ENCODE measurements around the gene ASF1A. TPM values are rescaled to one million over a fixed set of nuclear protein-coding genes. Genes with fewer than 3 reads are reported as not detected.
A peak's percentile ranks its signal among the peaks of the same experiment; 100 is the strongest.

Gene ASF1A
- total and polyA plus RNA-seq, 7 experiments from 2014 or later = 16.5 to 63.9 (median 48.5) TPM

DNA sequence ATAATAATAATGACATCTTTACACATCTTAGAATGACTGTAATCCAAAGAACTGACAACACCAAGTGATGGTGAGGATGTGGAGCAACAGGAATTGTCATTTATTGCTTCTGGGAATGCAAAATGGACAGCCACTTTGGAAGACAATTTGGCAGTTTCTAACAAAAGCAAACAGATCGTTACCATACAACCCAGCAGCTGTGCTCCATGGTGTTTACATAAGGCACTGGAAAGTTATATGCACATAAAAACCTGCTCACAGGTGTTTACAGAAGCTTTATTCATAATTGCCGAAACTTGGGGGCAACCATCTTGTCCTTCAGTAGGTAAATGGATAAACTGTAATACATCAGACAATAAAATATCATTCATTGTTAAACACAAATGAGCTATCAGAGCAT is 18.3 kb upstream of the ASF1A start:
- no peak for DNase-seq
- Histone ChIP-seq H3K27me3 (ENCODE audit: control insufficient read depth in 2 of 2, insufficient read depth in 2 of 2, low read length in 2 of 2) (no peaks in the 10 kb centered on the region), H3K4me1 (ENCODE audit: control insufficient read depth in 2 of 2, insufficient read depth in 2 of 2, low read length in 2 of 2) (peaks cover 2% of the 10 kb centered on the region in 2 donors), H3K9me3 (ENCODE audit: control insufficient read depth in 2 of 3, low read length in 3 of 3) (no peaks in the 10 kb centered on the region), H3K4me3 (ENCODE audit: low read length) (no peak overlapping the region), H3K27ac (ENCODE audit: low read depth, low read length) (no peak overlapping the region), H3K36me3 (ENCODE audit: control insufficient read depth in 2 of 3, insufficient read depth in 3 of 3, low read length in 3 of 3) (peaks cover 0 to 4% (median 0%) of the 10 kb centered on the region in 3 experiments)
- Mint-ChIP-seq H3K4me1 (peaks cover 11 to 71% (median 63%) of the 10 kb centered on the region in 7 donors), H3K4me3 (no peak overlapping the region), H3K9me3 (peaks cover 0 to 3% (median 0%) of the 10 kb centered on the region in 11 donors), H3K27me3 (no peaks in the 10 kb centered on the region), H3K36me3 (peaks cover 0 to 30% (median 22%) of the 10 kb centered on the region in 5 donors), H3K27ac (peak overlapping the region in 1 of 9 donors; percentile 13)
- no peak for ATAC-seq
- POLR2A ChIA-PET = no interaction called here
- intact Hi-C loops (cut with micrococcal nuclease) = no loop called here
- CTCF ChIA-PET = no interaction called here

DNA sequence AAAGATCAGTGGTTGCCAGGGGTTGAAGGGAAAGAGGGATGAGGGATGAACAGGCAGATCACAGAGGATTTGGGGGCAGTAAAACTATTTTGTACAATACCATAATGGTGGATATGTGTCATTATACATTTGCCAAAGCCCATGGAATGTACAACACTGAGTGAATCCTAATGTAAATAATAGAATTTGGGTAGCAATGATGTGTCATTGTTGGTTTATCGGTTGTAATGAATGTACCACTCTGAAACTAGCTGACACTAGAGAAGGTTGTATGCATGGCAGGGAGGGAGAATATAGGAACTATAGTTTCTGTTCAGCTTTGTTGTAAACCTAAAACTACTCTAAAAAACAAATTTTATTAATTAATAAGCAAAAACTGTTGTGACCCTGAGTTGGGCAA is 17.8 kb upstream of the ASF1A start:
- Histone ChIP-seq H3K36me3 (ENCODE audit: control insufficient read depth in 2 of 3, insufficient read depth in 3 of 3, low read length in 3 of 3) (peaks cover 0 to 4% (median 0%) of the 10 kb centered on the region in 3 experiments), H3K27ac (ENCODE audit: low read depth, low read length) (no peak overlapping the region), H3K9me3 (ENCODE audit: control insufficient read depth in 2 of 3, low read length in 3 of 3) (no peaks in the 10 kb centered on the region), H3K4me3 (ENCODE audit: low read length) (no peak overlapping the region), H3K4me1 (ENCODE audit: control insufficient read depth in 2 of 2, insufficient read depth in 2 of 2, low read length in 2 of 2) (peaks cover 4 to 8% of the 10 kb centered on the region in 2 donors), H3K27me3 (ENCODE audit: control insufficient read depth in 2 of 2, insufficient read depth in 2 of 2, low read length in 2 of 2) (no peaks in the 10 kb centered on the region)
- H3K4me3 Mint-ChIP-seq = no peak overlapping the region
- ATAC-seq = no peak
- H3K27ac Mint-ChIP-seq = peak overlapping the region in 1 of 9 donors; percentile 13
- intact Hi-C loops (cut with micrococcal nuclease) = no loop called here
- ChIA-PET CTCF (no interaction called here), POLR2A (interaction anchor here (1.5 kb wide), 1 partner anchor 15 kb away, joined by 4 read pairs; no protein-coding TSS in a partner anchor)
- H3K36me3 Mint-ChIP-seq = peaks cover 0 to 24% (median 18%) of the 10 kb centered on the region in 5 donors
- H3K27me3 Mint-ChIP-seq = no peaks in the 10 kb centered on the region
- H3K9me3 Mint-ChIP-seq = no peaks in the 10 kb centered on the region
- DNase-seq = no peak
- H3K4me1 Mint-ChIP-seq = peaks cover 14 to 71% (median 63%) of the 10 kb centered on the region in 7 donors

DNA sequence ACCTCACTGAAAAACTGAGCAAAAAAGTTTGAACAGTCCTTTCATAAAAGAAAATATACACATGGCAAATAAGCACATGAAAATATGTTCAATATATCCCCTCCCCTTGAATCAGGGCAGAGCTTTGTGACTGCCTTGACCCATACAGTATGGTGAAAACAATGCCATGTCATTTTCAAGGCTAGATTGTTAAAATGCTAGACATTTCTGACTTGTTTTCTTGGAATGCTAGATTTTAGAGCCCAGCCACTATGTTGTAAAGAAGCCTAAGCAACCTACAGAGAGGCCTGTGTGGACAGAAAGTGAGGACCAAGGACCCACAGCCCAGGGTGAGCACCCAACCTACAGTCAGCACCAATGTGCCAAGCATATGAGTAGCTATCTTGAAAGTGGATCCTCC is 17.1 kb upstream of the ASF1A start:
- H3K9me3 ChIP-seq (ENCODE audit: control insufficient read depth in 2 of 3, low read length in 3 of 3) = no peaks in the 10 kb centered on the region
- intact Hi-C loops (cut with micrococcal nuclease) = loop anchor here in 1 of 2 donors (1.0 kb wide), 1 partner anchor 8 kb away; no protein-coding TSS in a partner anchor
- H3K36me3 ChIP-seq (ENCODE audit: control insufficient read depth in 2 of 3, insufficient read depth in 3 of 3, low read length in 3 of 3) = peaks cover 0 to 4% (median 0%) of the 10 kb centered on the region in 3 experiments
- H3K4me1 ChIP-seq (ENCODE audit: control insufficient read depth in 2 of 2, insufficient read depth in 2 of 2, low read length in 2 of 2) = peaks cover 10 to 12% of the 10 kb centered on the region in 2 donors
- H3K27me3 Mint-ChIP-seq = no peaks in the 10 kb centered on the region
- no peak overlapping the region for H3K27ac ChIP-seq (ENCODE audit: low read depth, low read length)
- ChIA-PET CTCF (no interaction called here), POLR2A (interaction anchor here (1.5 kb wide), 1 partner anchor 14 kb away, joined by 4 read pairs; no protein-coding TSS in a partner anchor)
- no peak overlapping the region for H3K4me3 Mint-ChIP-seq
- H3K27me3 ChIP-seq (ENCODE audit: control insufficient read depth in 2 of 2, insufficient read depth in 2 of 2, low read length in 2 of 2) = no peaks in the 10 kb centered on the region
- no peak overlapping the region for H3K4me3 ChIP-seq (ENCODE audit: low read length)
- ATAC-seq (no peak), DNase-seq (no peak)
- peaks cover 0 to 22% (median 14%) of the 10 kb centered on the region in 5 donors for H3K36me3 Mint-ChIP-seq
- H3K9me3 Mint-ChIP-seq = no peaks in the 10 kb centered on the region
- H3K4me1 Mint-ChIP-seq = peaks cover 20 to 72% (median 63%) of the 10 kb centered on the region in 7 donors
- H3K27ac Mint-ChIP-seq = no peak overlapping the region

DNA sequence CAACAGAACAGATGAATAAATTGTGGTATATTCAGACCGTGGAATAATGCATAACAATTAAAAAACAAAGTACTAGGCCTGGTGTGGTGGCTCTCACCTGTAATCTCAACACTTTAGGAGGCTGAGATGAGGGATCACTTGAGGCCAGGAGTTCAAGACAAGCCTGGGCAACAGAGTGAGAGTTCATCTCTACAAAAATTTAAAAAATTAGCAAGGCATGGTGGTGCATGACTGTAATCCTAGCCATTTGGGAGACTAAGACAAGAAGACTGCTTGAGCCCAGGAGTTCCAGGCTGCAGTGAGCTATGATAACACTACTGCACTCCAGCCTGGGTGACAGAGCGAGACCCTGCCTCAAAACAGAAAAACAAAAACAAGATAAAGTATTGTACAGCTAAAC is 16.1 kb upstream of the ASF1A start:
- H3K9me3 ChIP-seq (ENCODE audit: control insufficient read depth in 2 of 3, low read length in 3 of 3) = no peaks in the 10 kb centered on the region
- H3K36me3 Mint-ChIP-seq = peaks cover 0 to 27% (median 18%) of the 10 kb centered on the region in 5 donors
- peak overlapping the region in 1 of 9 donors; percentile 64 for H3K27ac Mint-ChIP-seq
- ATAC-seq (no peak), DNase-seq (no peak)
- H3K4me3 ChIP-seq (ENCODE audit: low read length) = no peak overlapping the region
- no peak overlapping the region for H3K27ac ChIP-seq (ENCODE audit: low read depth, low read length)
- H3K27me3 ChIP-seq (ENCODE audit: control insufficient read depth in 2 of 2, insufficient read depth in 2 of 2, low read length in 2 of 2) = no peaks in the 10 kb centered on the region
- H3K9me3 Mint-ChIP-seq = no peaks in the 10 kb centered on the region
- H3K4me1 ChIP-seq (ENCODE audit: control insufficient read depth in 2 of 2, insufficient read depth in 2 of 2, low read length in 2 of 2) = peaks cover 18 to 20% of the 10 kb centered on the region in 2 donors
- ChIA-PET CTCF (no interaction called here), POLR2A (interaction anchor here (2.0 kb wide), 1 partner anchor 15 kb away, joined by 7 read pairs; the partner anchor contains the start of gene ASF1A)
- intact Hi-C loops (cut with micrococcal nuclease) = loop anchor here in 1 of 2 donors (1.0 kb wide), 1 partner anchor 7 kb away; no protein-coding TSS in a partner anchor
- H3K4me3 Mint-ChIP-seq = no peak overlapping the region
- no peaks in the 10 kb centered on the region for H3K27me3 Mint-ChIP-seq
- peaks cover 26 to 78% (median 67%) of the 10 kb centered on the region in 7 donors for H3K4me1 Mint-ChIP-seq
- H3K36me3 ChIP-seq (ENCODE audit: control insufficient read depth in 2 of 3, insufficient read depth in 3 of 3, low read length in 3 of 3) = peaks cover 0 to 4% (median 0%) of the 10 kb centered on the region in 3 experiments

DNA sequence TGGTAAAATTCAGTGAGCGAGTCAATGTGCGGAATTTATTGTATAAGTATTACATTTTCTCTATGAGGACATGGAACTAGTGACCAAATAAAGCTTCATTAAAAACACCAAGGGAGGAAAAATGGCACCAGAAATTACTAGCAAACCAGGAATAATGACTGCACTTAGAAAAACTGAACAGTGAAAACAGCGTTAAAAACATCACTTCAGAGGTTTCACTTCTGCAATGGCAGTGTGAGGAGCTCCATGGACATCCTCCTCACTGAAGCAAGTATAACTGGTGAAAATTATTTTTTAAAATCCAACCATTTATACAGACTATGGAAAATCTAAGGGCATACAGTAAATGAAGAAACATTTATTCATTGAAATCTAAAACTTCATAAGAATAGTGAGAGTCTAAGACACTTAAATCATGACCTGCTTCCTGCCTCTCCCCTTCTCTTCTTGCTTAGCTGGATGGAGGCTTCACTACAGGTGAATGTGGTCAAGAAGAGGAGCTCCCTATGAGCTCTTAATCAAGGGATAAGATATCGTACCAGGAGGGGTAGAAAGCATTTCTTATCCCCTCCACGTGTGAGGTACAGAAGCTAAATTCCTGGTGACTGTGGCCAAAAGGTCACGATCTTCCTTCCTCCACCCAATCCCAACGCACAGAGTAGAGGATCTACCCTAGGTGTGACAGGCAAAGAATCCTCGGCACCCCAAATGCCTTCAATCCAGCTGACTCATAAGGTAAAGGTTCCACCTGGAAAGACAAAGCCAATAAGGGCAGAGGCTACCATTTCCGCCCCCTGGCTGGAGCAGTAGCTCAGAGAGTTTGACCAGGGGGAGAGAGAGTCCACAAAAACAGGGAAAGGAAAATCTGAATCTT is 12.3 kb upstream of the ASF1A start:
- ChIA-PET CTCF (interaction anchor here (0.5 kb wide), 1 partner anchor 35 kb away, joined by 3 read pairs; no protein-coding TSS in a partner anchor), POLR2A (interaction anchor here (0.6 to 5.7 kb wide), 5 partner anchors 11 to 383 kb away, joined by 3 to 53 read pairs (median 5); partner anchors contain the start of gene ASF1A)
- Mint-ChIP-seq H3K27me3 (no peaks in the 10 kb centered on the region), H3K27ac (peak overlapping the region in 8 of 9 donors; percentile 1 to 88 (median 28)), H3K4me3 (peak overlapping the region; percentile 1 to 75 (median 50)), H3K36me3 (peaks cover 0 to 29% (median 11%) of the 10 kb centered on the region in 5 donors), H3K9me3 (peaks cover 0 to 4% (median 0%) of the 10 kb centered on the region in 11 donors), H3K4me1 (peaks cover 36 to 91% (median 87%) of the 10 kb centered on the region in 7 donors)
- ATAC-seq = no peak
- no peak overlapping the region for H3K27ac ChIP-seq (ENCODE audit: low read depth, low read length)
- intact Hi-C loops (cut with micrococcal nuclease) = loop anchor here in 1 of 2 donors (1.0 kb wide), 1 partner anchor 10 kb away; no protein-coding TSS in a partner anchor
- peaks cover 0 to 4% (median 0%) of the 10 kb centered on the region in 3 experiments for H3K36me3 ChIP-seq (ENCODE audit: control insufficient read depth in 2 of 3, insufficient read depth in 3 of 3, low read length in 3 of 3)
- peaks cover 22 to 25% of the 10 kb centered on the region in 2 donors for H3K4me1 ChIP-seq (ENCODE audit: control insufficient read depth in 2 of 2, insufficient read depth in 2 of 2, low read length in 2 of 2)
- H3K4me3 ChIP-seq (ENCODE audit: low read length) = peak overlapping the region; percentile 21
- H3K27me3 ChIP-seq (ENCODE audit: control insufficient read depth in 2 of 2, insufficient read depth in 2 of 2, low read length in 2 of 2) = no peaks in the 10 kb centered on the region
- no peaks in the 10 kb centered on the region for H3K9me3 ChIP-seq (ENCODE audit: control insufficient read depth in 2 of 3, low read length in 3 of 3)
- DNase-seq = no peak

DNA sequence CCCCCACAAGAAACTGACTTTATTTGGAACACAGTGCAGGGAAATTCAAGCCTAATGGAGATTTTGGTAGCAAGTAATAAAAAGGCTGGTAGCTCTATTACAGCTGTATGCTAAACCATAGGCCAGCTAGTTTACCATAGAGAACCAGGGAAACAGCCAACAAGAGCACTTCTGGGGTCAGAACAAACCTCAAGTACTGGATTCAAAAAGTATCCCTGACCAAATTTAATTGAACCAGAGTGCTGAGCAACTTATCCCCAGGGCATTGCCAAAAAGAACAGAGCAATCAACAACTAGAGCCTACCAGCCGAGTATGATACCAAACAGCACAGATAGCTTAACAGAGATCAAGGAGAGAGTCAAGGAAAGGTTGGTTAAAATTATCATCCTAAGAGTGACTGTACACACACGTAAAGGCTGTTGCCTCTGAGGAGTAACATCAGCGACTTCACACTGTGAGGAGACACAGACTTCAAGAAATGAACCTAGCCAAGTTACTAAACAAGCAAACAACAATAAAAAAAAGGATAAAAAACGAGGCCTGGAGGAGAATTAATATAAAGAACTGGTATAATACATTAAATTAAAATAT is 11.5 kb upstream of the ASF1A start:
- intact Hi-C loops (cut with micrococcal nuclease) = no loop called here
- Histone ChIP-seq H3K4me1 (ENCODE audit: control insufficient read depth in 2 of 2, insufficient read depth in 2 of 2, low read length in 2 of 2) (peaks cover 29 to 31% of the 10 kb centered on the region in 2 donors), H3K27me3 (ENCODE audit: control insufficient read depth in 2 of 2, insufficient read depth in 2 of 2, low read length in 2 of 2) (no peaks in the 10 kb centered on the region), H3K27ac (ENCODE audit: low read depth, low read length) (no peak overlapping the region), H3K9me3 (ENCODE audit: control insufficient read depth in 2 of 3, low read length in 3 of 3) (no peaks in the 10 kb centered on the region), H3K36me3 (ENCODE audit: control insufficient read depth in 2 of 3, insufficient read depth in 3 of 3, low read length in 3 of 3) (peaks cover 0 to 3% (median 0%) of the 10 kb centered on the region in 3 experiments), H3K4me3 (ENCODE audit: low read length) (no peak overlapping the region)
- Mint-ChIP-seq H3K9me3 (peaks cover 0 to 4% (median 0%) of the 10 kb centered on the region in 11 donors), H3K27me3 (no peaks in the 10 kb centered on the region), H3K4me3 (peak overlapping the region in 5 of 10 donors; percentile 49 to 73 (median 52)), H3K27ac (peak overlapping the region in 7 of 9 donors; percentile 0 to 88 (median 30)), H3K36me3 (peaks cover 0 to 27% (median 13%) of the 10 kb centered on the region in 5 donors), H3K4me1 (peaks cover 39 to 92% (median 90%) of the 10 kb centered on the region in 7 donors)
- ChIA-PET POLR2A (interaction anchor here (1.1 to 5.7 kb wide), 4 partner anchors 10 to 26 kb away, joined by 3 to 53 read pairs (median 5); partner anchors contain the start of gene ASF1A), CTCF (interaction anchor here (0.5 to 0.9 kb wide), 3 partner anchors 10 to 329 kb away, joined by 3 to 5 read pairs (median 3); no protein-coding TSS in a partner anchor)
- no peak for ATAC-seq
- no peak for DNase-seq

All from naive thymus-derived CD4-positive, alpha-beta T cell (primary cell).